ENCODE data around the gene AKAP6.

GRCh38 chr14:32761381-32761968, 432.4 kb downstream of the AKAP6 start:
- TF ChIP-seq CTCF (IDR thresholded peaks at IDR 0.05; ENCODE audit: low read depth, low read length, poor library complexity, severe bottlenecking): no peak
- no peak for TF ChIP-seq EZH2phosphoT487 (IDR thresholded peaks at IDR 0.05; ENCODE audit: borderline replicate concordance, low read length)
